ENCODE data around the gene DAPK2.

DNA sequence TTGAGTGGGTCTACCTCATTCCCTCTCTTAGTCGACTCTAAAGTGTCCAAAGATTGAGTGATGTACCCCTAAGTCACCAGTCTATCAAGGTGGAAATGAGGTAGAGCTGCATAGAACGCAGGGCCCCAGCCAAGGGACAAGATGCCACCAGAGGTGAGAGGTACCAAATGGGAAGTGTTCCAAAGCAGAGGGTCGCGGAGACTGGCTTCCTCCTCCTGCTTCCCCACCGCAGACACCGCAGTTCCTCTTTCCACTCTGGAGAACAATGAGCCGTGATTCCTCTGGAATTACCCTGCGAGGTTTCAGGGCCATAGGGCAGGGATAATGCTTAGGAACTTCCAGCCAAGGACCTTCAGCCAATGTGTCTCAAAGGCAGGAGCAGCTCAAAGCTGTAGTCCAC lies 55.8 kb downstream of the DAPK2 start:
- TF ChIP-seq, protein P1, sequence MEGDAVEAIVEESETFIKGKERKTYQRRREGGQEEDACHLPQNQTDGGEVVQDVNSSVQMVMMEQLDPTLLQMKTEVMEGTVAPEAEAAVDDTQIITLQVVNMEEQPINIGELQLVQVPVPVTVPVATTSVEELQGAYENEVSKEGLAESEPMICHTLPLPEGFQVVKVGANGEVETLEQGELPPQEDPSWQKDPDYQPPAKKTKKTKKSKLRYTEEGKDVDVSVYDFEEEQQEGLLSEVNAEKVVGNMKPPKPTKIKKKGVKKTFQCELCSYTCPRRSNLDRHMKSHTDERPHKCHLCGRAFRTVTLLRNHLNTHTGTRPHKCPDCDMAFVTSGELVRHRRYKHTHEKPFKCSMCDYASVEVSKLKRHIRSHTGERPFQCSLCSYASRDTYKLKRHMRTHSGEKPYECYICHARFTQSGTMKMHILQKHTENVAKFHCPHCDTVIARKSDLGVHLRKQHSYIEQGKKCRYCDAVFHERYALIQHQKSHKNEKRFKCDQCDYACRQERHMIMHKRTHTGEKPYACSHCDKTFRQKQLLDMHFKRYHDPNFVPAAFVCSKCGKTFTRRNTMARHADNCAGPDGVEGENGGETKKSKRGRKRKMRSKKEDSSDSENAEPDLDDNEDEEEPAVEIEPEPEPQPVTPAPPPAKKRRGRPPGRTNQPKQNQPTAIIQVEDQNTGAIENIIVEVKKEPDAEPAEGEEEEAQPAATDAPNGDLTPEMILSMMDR (conservative IDR thresholded peaks at IDR 0.05) = no peak
- TF ChIP-seq ZFX (IDR thresholded peaks at IDR 0.05) = no peak

Measured in C4-2B (cell line).